Lower lobe of right lung (tissue), 2 donors: ENCODE results near the gene TAS1R1. TPM values are rescaled to one million over a fixed set of nuclear protein-coding genes. Genes with fewer than 3 reads are reported as not detected.

Source experiments
- ATAC-seq, 2 donors: fragments of 200-7000 bp; cut with Tn5 transposase; one replicate each; pipeline ENCODE4 v1.9.1; 2020 to 2022; ENCODE audit warnings: mild to moderate bottlenecking in 2 of 2, moderate library complexity in 2 of 2
- DNase-seq: peaks from one replicate; pipeline ENCODE4 v3.0.0-alpha.2; 2020
- H3K27ac ChIP-seq: fragments of 200-600 bp; one replicate; pipeline ENCODE4 v1.8.0; 2022
- H3K27me3 ChIP-seq: fragments of 200-600 bp; one replicate; pipeline ENCODE4 v1.8.0; 2022; ENCODE audit warnings: low read depth
- H3K36me3 ChIP-seq: fragments of 200-600 bp; one replicate; pipeline ENCODE4 v1.8.0; 2022; ENCODE audit warnings: mild to moderate bottlenecking
- H3K4me1 ChIP-seq: fragments of 200-600 bp; one replicate; pipeline ENCODE4 v1.8.0; 2022
- H3K4me3 ChIP-seq: fragments of 200-600 bp; one replicate; pipeline ENCODE4 v1.8.0; 2022; ENCODE audit warnings: mild to moderate bottlenecking
- H3K9me3 ChIP-seq: fragments of 200-600 bp; one replicate; pipeline ENCODE4 v1.8.0; 2022
- CTCF ChIP-seq: fragments of 200-600 bp; IDR thresholded peaks from one replicate; pipeline ENCODE4 v1.8.0; 2022; ENCODE audit warnings: antibody characterized with exemption, mild to moderate bottlenecking
- intact Hi-C: fragments of 100-400 bp; cut with DNase I; formaldehyde crosslinking; loops from one replicate; pipeline ENCODE4 v1.11.0; 2022
- total RNA-seq: library from RNA; stranded (reverse); fragmentation: NEBNext Ultra II Directional; extraction: Animal tissue kit (Norgen Biotek cat#: 25700); gene quantifications from one replicate; pipeline ENCODE4 v1.2.1, GENCODE V29; 2021
- donor health status: DM: no; HTN: yes; CAD: no; lungs with severe emphysema.

TAS1R1 gene
- total RNA-seq, 1 donor from 2014 or later = 0.27 TPM

GRCh38 chr1:6534248-6534822 lies 20.8 kb upstream of the TAS1R1 start:
- Histone ChIP-seq H3K27ac (no peak overlapping the region), H3K36me3 (peaks cover 72% of the 10 kb centered on the region), H3K4me1 (no peaks in the 10 kb centered on the region), H3K4me3 (no peak overlapping the region), H3K9me3 (no peaks in the 10 kb centered on the region), H3K27me3 (no peaks in the 10 kb centered on the region)
- no peak for ATAC-seq
- intact Hi-C loops = no loop called here
- TF ChIP-seq CTCF = no peak
- peak; percentile 19 for DNase-seq

- peak; percentile 37 for DNase-seq
- Histone ChIP-seq H3K27ac (no peak overlapping the region), H3K4me1 (no peaks in the 10 kb centered on the region), H3K4me3 (no peak overlapping the region), H3K36me3 (peaks cover 63% of the 10 kb centered on the region), H3K27me3 (no peaks in the 10 kb centered on the region), H3K9me3 (no peaks in the 10 kb centered on the region)
- no peak for ATAC-seq
- no peak for TF ChIP-seq CTCF
- intact Hi-C loops = no loop called here
Observed at GRCh38 chr1:6535214-6535613, 19.9 kb upstream of the TAS1R1 start.

- no peaks in the 10 kb centered on the region for H3K27me3 ChIP-seq
- H3K4me3 ChIP-seq = no peak overlapping the region
- H3K9me3 ChIP-seq = no peaks in the 10 kb centered on the region
- intact Hi-C loops = no loop called here
- H3K27ac ChIP-seq = no peak overlapping the region
- peaks cover 63% of the 10 kb centered on the region for H3K36me3 ChIP-seq
- ATAC-seq = no peak
- DNase-seq = no peak
- H3K4me1 ChIP-seq = no peaks in the 10 kb centered on the region
- no peak for TF ChIP-seq CTCF
Observed at GRCh38 chr1:6536291-6536690, 18.8 kb upstream of the TAS1R1 start.

GRCh38 chr1:6538956-6539355 lies 16.2 kb upstream of the TAS1R1 start:
- intact Hi-C loops = no loop called here
- H3K27me3 ChIP-seq = no peaks in the 10 kb centered on the region
- DNase-seq = no peak

GRCh38 chr1:6544831-6545230 lies 10.3 kb upstream of the TAS1R1 start:
- intact Hi-C loops = no loop called here
- ATAC-seq = no peak
- no peak overlapping the region for H3K27ac ChIP-seq

More at GRCh38 chr1:6538956-6539355, 16.2 kb upstream of the TAS1R1 start:
- Histone ChIP-seq H3K27ac (no peak overlapping the region), H3K9me3 (no peaks in the 10 kb centered on the region), H3K36me3 (peaks cover 59% of the 10 kb centered on the region), H3K4me1 (no peaks in the 10 kb centered on the region), H3K4me3 (no peak overlapping the region)
- no peak for ATAC-seq
- no peak for TF ChIP-seq CTCF

More at GRCh38 chr1:6544831-6545230, 10.3 kb upstream of the TAS1R1 start:
- Histone ChIP-seq H3K4me3 (no peak overlapping the region), H3K27me3 (no peaks in the 10 kb centered on the region), H3K36me3 (peaks cover 92% of the 10 kb centered on the region), H3K9me3 (no peaks in the 10 kb centered on the region), H3K4me1 (peaks cover 15% of the 10 kb centered on the region)
- no peak for TF ChIP-seq CTCF
- DNase-seq = no peak
